Suprapubic skin (tissue), 4 donors: ENCODE measurements around the gene PAPOLG.

Source experiments
- POLR2A ChIP-seq, 2 donors: fragments of 450-650 bp; IDR thresholded peaks; one replicate each; pipeline ENCODE4 v1.6.1; 2017; ENCODE audit warnings: antibody characterized with exemption in 2 of 2, mild to moderate bottlenecking in 2 of 2, moderate library complexity in 2 of 2
- POLR2AphosphoS5 ChIP-seq, 3 donors: sonication (generic); formaldehyde crosslinking; IDR thresholded peaks; one replicate each; pipeline ENCODE4 v1.6.1; 2017; ENCODE audit warnings: antibody characterized with exemption in 3 of 3
- TF ChIP-seq, protein P1 (sequence below), 2 donors: fragments of 200-600 bp in 1 of 2; fragments of 450-650 bp in 1 of 2; sonication (generic) in 1 of 2; IDR thresholded peaks; one replicate each; pipeline ENCODE4 v1.5.1; 2016 to 2019; ENCODE audit warnings: antibody characterized with exemption in 2 of 2, mild to moderate bottlenecking in 1 of 2, moderate library complexity in 1 of 2

DNA sequence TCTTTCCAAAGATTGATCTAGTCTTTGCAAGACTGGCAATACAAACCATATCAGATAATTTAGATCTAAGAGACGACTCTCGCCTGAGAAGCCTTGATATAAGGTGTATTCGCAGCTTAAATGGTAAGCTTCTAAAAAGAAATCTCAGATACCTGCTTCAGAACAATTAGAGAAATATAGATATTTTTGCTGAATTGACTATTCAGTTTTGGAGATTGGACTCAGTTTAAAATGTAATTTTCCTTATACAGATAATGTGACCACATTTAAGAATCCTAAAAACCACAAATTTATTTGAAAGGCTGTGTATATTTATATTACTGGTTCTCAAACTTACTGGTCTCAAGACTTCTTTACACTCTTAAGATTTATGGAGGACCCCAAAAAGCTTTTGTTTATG lies 15.4 kb downstream of the PAPOLG start:
- TF ChIP-seq, protein P1, sequence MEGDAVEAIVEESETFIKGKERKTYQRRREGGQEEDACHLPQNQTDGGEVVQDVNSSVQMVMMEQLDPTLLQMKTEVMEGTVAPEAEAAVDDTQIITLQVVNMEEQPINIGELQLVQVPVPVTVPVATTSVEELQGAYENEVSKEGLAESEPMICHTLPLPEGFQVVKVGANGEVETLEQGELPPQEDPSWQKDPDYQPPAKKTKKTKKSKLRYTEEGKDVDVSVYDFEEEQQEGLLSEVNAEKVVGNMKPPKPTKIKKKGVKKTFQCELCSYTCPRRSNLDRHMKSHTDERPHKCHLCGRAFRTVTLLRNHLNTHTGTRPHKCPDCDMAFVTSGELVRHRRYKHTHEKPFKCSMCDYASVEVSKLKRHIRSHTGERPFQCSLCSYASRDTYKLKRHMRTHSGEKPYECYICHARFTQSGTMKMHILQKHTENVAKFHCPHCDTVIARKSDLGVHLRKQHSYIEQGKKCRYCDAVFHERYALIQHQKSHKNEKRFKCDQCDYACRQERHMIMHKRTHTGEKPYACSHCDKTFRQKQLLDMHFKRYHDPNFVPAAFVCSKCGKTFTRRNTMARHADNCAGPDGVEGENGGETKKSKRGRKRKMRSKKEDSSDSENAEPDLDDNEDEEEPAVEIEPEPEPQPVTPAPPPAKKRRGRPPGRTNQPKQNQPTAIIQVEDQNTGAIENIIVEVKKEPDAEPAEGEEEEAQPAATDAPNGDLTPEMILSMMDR (IDR thresholded peaks at IDR 0.05), result no peak
- TF ChIP-seq POLR2A (IDR thresholded peaks at IDR 0.05), result no peak
- TF ChIP-seq POLR2AphosphoS5 (IDR thresholded peaks at IDR 0.05), result no peak
